Esophagus muscularis mucosa (tissue), 4 donors: ENCODE data around the gene PAXX. TPM values are rescaled to one million over a fixed set of nuclear protein-coding genes. Genes with fewer than 3 reads are reported as not detected.

Experiments
- DNase-seq: peaks from one replicate; pipeline ENCODE4 v3.0.0-alpha.2; 2017; ENCODE audit errors: extremely low spot score
- H3K27ac ChIP-seq, 4 donors: fragments of 200-600 bp; sonication (generic); replicated peaks in 1 of 4; 1 replicate in 3 of 4; 2 replicates in 1 of 4; pipeline ENCODE4 v1.5.1; 2016 to 2019; ENCODE audit warnings: mild to moderate bottlenecking in 1 of 4
- H3K27me3 ChIP-seq, 4 donors: fragments of 200-600 bp; sonication (generic); one replicate each; pipeline versions ENCODE4 v1.5.1 to v1.6.0; 2016 to 2019
- H3K36me3 ChIP-seq, 4 donors: fragments of 200-600 bp; sonication (generic); one replicate each; pipeline ENCODE4 v1.5.1; 2016 to 2019
- H3K4me1 ChIP-seq, 4 donors: fragments of 200-600 bp; sonication (generic); one replicate each; pipeline ENCODE4 v1.5.1; 2016 to 2019
- H3K4me3 ChIP-seq, 4 donors: fragments of 200-600 bp; sonication (generic); 1 replicate in 2 of 4; 2 replicates in 2 of 4; pipeline ENCODE4 v1.5.1; 2016 to 2019; ENCODE audit warnings: mild to moderate bottlenecking in 4 of 4, moderate library complexity in 1 of 4
- H3K9me3 ChIP-seq, 4 donors: fragments of 200-600 bp; sonication (generic); 1 replicate in 3 of 4; 2 replicates in 1 of 4; pipeline ENCODE4 v1.5.1; 2016 to 2019
- EP300 ChIP-seq: sonication (generic); formaldehyde crosslinking; IDR thresholded peaks from one replicate; pipeline ENCODE4 v1.6.1; 2017; ENCODE audit warnings: antibody characterized with exemption
- POLR2A ChIP-seq: fragments of 450-650 bp; IDR thresholded peaks from one replicate; pipeline ENCODE4 v1.6.1; 2017; ENCODE audit warnings: antibody characterized with exemption, moderate library complexity, mild to moderate bottlenecking, low read depth
- POLR2AphosphoS5 ChIP-seq, 2 donors: sonication (generic); formaldehyde crosslinking; IDR thresholded peaks; one replicate each; pipeline ENCODE4 v1.6.1; 2017; ENCODE audit warnings: antibody characterized with exemption in 2 of 2
- WGBS: methylation state at CpG from one replicate; pipeline ENCODE4 v1.1.5; 2018; 5-methylcytosine and 5-hydroxymethylcytosine counted together
- intact Hi-C: fragments of 100-400 bp; cut with DNase I; formaldehyde crosslinking; loops from one replicate; pipeline ENCODE4 v1.15.1; 2023
- total RNA-seq, 4 donors: library from RNA; depleted of rRNA; stranded (reverse); fragments of >200 nt; gene quantifications; one replicate each; pipeline versions ENCODE4 v1.1.0 to v1.2.1, GENCODE V29; 2016
- TF ChIP-seq, protein P1 (sequence below), 3 experiments: fragments of 200-600 bp in 2 of 3; fragments of 450-650 bp in 1 of 3; sonication (generic) in 2 of 3; IDR thresholded peaks; one replicate each; pipeline ENCODE4 v1.5.1; 2017 to 2019; ENCODE audit warnings: antibody characterized with exemption in 3 of 3, mild to moderate bottlenecking in 2 of 3, moderate library complexity in 1 of 3

The PAXX gene
- total RNA-seq, 4 donors from 2014 or later: 28.8 to 39.9 (median 37.8) TPM

DNA sequence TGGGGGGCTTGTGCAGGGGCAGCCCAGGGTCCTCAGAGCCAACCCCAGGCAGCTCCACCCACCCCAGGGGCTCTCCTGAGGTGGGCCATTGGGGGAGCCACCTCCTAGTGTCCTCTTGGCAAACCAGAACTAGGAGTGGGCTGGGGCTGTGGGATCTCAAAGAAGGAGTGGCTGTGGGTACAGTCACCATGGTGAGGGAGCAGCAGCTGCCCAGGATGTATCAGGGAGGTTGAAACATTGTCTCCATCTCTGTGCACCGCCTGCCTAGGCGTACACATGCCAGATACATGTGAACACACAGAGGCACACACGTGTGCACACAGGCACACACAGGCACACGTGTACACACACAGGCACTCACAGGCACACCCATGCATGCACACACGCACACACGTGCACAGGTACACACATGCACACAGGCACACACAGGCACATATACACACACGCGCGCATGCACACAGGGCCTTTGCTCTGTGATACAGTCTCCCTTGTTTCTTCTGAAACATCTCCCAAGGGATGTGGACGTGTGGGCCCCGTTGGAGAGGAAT, 29.4 kb upstream of the PAXX start:
- Histone ChIP-seq H3K36me3 (no peaks in the 10 kb centered on the region), H3K27me3 (peaks cover 0 to 38% (median 0%) of the 10 kb centered on the region in 4 donors), H3K27ac (no peak overlapping the region), H3K4me3 (no peak overlapping the region), H3K9me3 (no peaks in the 10 kb centered on the region), H3K4me1 (peaks cover 10 to 25% (median 20%) of the 10 kb centered on the region in 4 donors)
- 93% methylated on average over 6 of the region's 11 CpGs for WGBS
- intact Hi-C loops: no loop called here
- no peak for DNase-seq
- TF ChIP-seq POLR2A (no peak), EP300 (no peak)

- intact Hi-C loops: no loop called here
- Histone ChIP-seq H3K9me3 (no peaks in the 10 kb centered on the region), H3K36me3 (no peaks in the 10 kb centered on the region), H3K27me3 (peaks cover 0 to 43% (median 0%) of the 10 kb centered on the region in 4 donors), H3K4me1 (peaks cover 10 to 25% (median 20%) of the 10 kb centered on the region in 4 donors), H3K4me3 (no peak overlapping the region), H3K27ac (no peak overlapping the region)
- 87% methylated on average over 9 of the region's 15 CpGs for WGBS
- TF ChIP-seq, protein P1, sequence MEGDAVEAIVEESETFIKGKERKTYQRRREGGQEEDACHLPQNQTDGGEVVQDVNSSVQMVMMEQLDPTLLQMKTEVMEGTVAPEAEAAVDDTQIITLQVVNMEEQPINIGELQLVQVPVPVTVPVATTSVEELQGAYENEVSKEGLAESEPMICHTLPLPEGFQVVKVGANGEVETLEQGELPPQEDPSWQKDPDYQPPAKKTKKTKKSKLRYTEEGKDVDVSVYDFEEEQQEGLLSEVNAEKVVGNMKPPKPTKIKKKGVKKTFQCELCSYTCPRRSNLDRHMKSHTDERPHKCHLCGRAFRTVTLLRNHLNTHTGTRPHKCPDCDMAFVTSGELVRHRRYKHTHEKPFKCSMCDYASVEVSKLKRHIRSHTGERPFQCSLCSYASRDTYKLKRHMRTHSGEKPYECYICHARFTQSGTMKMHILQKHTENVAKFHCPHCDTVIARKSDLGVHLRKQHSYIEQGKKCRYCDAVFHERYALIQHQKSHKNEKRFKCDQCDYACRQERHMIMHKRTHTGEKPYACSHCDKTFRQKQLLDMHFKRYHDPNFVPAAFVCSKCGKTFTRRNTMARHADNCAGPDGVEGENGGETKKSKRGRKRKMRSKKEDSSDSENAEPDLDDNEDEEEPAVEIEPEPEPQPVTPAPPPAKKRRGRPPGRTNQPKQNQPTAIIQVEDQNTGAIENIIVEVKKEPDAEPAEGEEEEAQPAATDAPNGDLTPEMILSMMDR (IDR thresholded peaks at IDR 0.05): no peak
- TF ChIP-seq EP300: no peak
- no peak for TF ChIP-seq POLR2A
- TF ChIP-seq POLR2AphosphoS5 (IDR thresholded peaks at IDR 0.05): no peak
- DNase-seq: no peak
Measured at GRCh38 chr9:136963341-136963740, 28.9 kb upstream of the PAXX start.

GRCh38 chr9:136963751-136964150, 28.5 kb upstream of the PAXX start:
- H3K36me3 ChIP-seq: no peaks in the 10 kb centered on the region
- peaks cover 10 to 25% (median 20%) of the 10 kb centered on the region in 4 donors for H3K4me1 ChIP-seq
- intact Hi-C loops: no loop called here
- H3K27me3 ChIP-seq: peaks cover 0 to 45% (median 0%) of the 10 kb centered on the region in 4 donors
- TF ChIP-seq, protein P1 (IDR thresholded peaks at IDR 0.05): no peak
- no peak for TF ChIP-seq POLR2A
- TF ChIP-seq POLR2AphosphoS5 (IDR thresholded peaks at IDR 0.05): no peak
- no peak for TF ChIP-seq EP300
- no peak for DNase-seq
- no peaks in the 10 kb centered on the region for H3K9me3 ChIP-seq
- H3K27ac ChIP-seq: no peak overlapping the region
- whole genome bisulfite sequencing: no CpG with 5 or more reads among the region's 12 CpGs
- no peak overlapping the region for H3K4me3 ChIP-seq

GRCh38 chr9:136964171-136964689, 28.0 kb upstream of the PAXX start:
- H3K27me3 ChIP-seq: peaks cover 0 to 45% (median 0%) of the 10 kb centered on the region in 4 donors
- H3K4me1 ChIP-seq: peaks cover 10 to 25% (median 20%) of the 10 kb centered on the region in 4 donors
- H3K4me3 ChIP-seq: no peak overlapping the region
- DNase-seq: no peak
- TF ChIP-seq POLR2AphosphoS5 (IDR thresholded peaks at IDR 0.05) (no peak), POLR2A (no peak), EP300 (no peak)
- TF ChIP-seq, protein P1 (IDR thresholded peaks at IDR 0.05): no peak
- no peaks in the 10 kb centered on the region for H3K36me3 ChIP-seq
- WGBS: 63% methylated on average over 6 of the region's 22 CpGs
- intact Hi-C loops: no loop called here
- no peak overlapping the region for H3K27ac ChIP-seq
- H3K9me3 ChIP-seq: no peaks in the 10 kb centered on the region

DNA sequence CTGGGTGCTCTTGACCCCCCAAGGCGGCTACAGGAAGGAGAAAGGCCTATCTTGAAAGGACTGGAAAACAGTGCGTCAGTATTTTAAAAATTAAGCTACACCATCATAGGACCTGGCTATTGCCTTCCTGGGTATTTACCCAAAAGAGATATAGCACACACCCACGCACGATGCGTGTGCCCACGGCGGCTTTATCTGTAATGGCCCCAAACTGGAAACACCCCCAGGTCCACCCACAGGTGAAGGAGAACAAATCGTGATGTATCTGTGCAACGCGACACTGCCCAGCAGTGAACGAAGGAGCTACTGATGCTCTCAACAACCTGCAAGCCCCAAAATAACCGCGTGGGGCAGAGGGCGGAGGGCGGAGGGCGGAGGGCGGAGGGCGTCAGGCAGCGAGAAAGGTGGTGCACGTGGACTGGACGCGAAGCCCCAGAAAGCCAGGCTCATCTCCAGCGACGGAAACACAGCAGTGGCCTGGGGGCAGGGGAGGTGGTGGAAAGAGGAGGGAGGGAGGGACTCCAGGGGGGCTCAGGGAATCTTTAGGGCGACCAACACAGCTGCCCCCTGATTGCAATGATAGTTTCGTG, 27.3 kb upstream of the PAXX start:
- Histone ChIP-seq H3K4me3 (no peak overlapping the region), H3K27ac (no peak overlapping the region), H3K36me3 (no peaks in the 10 kb centered on the region), H3K9me3 (no peaks in the 10 kb centered on the region), H3K27me3 (peaks cover 0 to 45% (median 0%) of the 10 kb centered on the region in 4 donors), H3K4me1 (peaks cover 10 to 25% (median 20%) of the 10 kb centered on the region in 4 donors)
- DNase-seq: no peak
- 90% methylated on average over 26 of the region's 26 CpGs for WGBS
- TF ChIP-seq, protein P1 (IDR thresholded peaks at IDR 0.05): no peak
- TF ChIP-seq POLR2AphosphoS5 (IDR thresholded peaks at IDR 0.05) (no peak), EP300 (no peak), POLR2A (no peak)
- intact Hi-C loops: no loop called here
